OCI-LY3 (cell line): ENCODE data around the gene PARD3B.

ENCODE experiments used
- CTCF ChIP-seq: fragments of 200-600, 300-600 bp; sonication (generic); IDR thresholded peaks from 2 replicates; pipeline ENCODE4 v1.5.1; 2014; ENCODE audit warnings: antibody characterized with exemption, low read length, low read depth
- EZH2phosphoT487 ChIP-seq: fragments of 200-600 bp; shearing (Covaris generic); IDR thresholded peaks from 2 replicates; pipeline ENCODE4 v1.6.1; 2018; ENCODE audit warnings: antibody characterized with exemption, mixed run types, low read depth

- TF ChIP-seq CTCF = no peak
- TF ChIP-seq EZH2phosphoT487 = no peak
Observed at GRCh38 chr2:205217004-205217403, 671.7 kb downstream of the PARD3B start.
